Activated T-helper 9 cell treated with anti-CD3 and anti-CD28 coated beads, Interleukin-2, amount 50 U/mL, for 16 hours (primary cell): ENCODE measurements around the gene DDX6.

Experiments used
- DNase-seq: peaks from one replicate; pipeline ENCODE4 v3.0.0-alpha.2; 2020; ENCODE audit warnings: low read depth

Gene DDX6

GRCh38 chr11:118703563-118704106 lies 87.3 kb downstream of the DDX6 start:
- no peak for DNase-seq

- DNase-seq = no peak
Measured at GRCh38 chr11:118699506-118700220, 91.3 kb downstream of the DDX6 start.
